ENCODE measurements around the gene CADM2. TPM values are rescaled to one million over a fixed set of nuclear protein-coding genes. Genes with fewer than 3 reads are reported as not detected.

The CADM2 gene
- total RNA-seq, 1 experiment from 2014 or later, result not detected

DNA sequence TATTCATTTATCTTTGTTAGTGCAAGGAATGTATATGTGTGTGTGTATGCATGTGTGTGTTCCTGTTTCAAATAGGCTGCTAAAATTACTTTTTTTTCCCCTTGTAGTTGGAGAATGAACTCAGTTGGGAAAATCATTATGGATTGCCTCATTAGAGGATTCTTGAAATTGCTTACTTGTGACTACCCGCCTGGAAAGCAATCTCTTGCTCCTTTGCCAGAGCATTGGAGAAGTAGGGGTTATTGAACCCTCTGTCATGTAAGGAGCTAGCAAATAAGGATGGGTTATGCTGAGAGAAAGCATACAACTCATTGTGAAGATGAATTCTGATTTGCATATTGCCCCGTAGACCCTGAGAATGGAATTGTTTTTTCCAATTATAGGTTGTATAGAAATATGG is 474.5 kb downstream of the CADM2 start:
- Mint-ChIP-seq H3K27me3 (ENCODE audit: insufficient read depth, unreplicated experiment) (peaks cover 56% of the 10 kb centered on the region), H3K4me3 (ENCODE audit: unreplicated experiment) (no peak overlapping the region), H3K4me1 (ENCODE audit: insufficient read depth, unreplicated experiment) (no peaks in the 10 kb centered on the region), H3K9me3 (ENCODE audit: unreplicated experiment) (no peaks in the 10 kb centered on the region), H3K36me3 (ENCODE audit: insufficient read depth, unreplicated experiment) (no peaks in the 10 kb centered on the region), H3K27ac (ENCODE audit: low read depth, unreplicated experiment) (no peak overlapping the region)
- ChIA-PET CTCF (no interaction called here), POLR2A (no interaction called here)
- intact Hi-C loops (cut with micrococcal nuclease), result no loop called here
- BruUV-seq (replicated peaks), result no TSS peak
- TF ChIP-seq, protein P1, sequence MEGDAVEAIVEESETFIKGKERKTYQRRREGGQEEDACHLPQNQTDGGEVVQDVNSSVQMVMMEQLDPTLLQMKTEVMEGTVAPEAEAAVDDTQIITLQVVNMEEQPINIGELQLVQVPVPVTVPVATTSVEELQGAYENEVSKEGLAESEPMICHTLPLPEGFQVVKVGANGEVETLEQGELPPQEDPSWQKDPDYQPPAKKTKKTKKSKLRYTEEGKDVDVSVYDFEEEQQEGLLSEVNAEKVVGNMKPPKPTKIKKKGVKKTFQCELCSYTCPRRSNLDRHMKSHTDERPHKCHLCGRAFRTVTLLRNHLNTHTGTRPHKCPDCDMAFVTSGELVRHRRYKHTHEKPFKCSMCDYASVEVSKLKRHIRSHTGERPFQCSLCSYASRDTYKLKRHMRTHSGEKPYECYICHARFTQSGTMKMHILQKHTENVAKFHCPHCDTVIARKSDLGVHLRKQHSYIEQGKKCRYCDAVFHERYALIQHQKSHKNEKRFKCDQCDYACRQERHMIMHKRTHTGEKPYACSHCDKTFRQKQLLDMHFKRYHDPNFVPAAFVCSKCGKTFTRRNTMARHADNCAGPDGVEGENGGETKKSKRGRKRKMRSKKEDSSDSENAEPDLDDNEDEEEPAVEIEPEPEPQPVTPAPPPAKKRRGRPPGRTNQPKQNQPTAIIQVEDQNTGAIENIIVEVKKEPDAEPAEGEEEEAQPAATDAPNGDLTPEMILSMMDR (IDR thresholded peaks at IDR 0.05; ENCODE audit: unreplicated experiment), result no peak
- no peak for DNase-seq (ENCODE audit: unreplicated experiment)

DNA sequence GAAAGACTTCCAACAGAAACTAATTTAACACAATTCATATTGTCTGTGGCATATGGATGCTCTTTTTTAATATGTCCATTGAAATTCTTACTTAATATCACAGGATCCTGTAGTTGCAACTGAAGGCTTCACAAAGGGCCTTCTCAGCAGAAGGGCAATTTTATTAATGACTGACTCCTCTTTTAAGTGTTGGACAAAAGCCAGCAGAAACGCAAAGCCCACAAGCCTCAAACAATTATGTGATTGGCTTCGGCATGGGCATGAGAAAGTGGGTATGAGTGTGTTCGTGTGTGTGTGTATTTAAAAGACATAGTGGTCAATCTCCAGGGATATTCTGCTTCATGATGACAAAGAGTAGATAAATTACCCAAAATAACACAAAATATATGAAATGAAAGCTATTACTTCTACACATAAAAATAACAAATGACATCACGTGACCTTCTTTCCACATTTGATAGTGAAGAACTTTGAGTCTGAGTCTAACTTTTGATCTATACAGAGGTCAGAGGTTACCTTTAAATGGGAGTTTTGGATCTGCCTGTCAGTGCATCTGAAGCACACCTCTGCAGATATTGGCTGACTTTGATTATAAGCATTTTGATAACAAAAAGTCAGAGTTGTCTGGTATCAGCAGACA is 496.9 kb downstream of the CADM2 start:
- TF ChIP-seq, protein P1 (IDR thresholded peaks at IDR 0.05; ENCODE audit: unreplicated experiment), result no peak
- Mint-ChIP-seq H3K4me1 (ENCODE audit: insufficient read depth, unreplicated experiment) (no peaks in the 10 kb centered on the region), H3K4me3 (ENCODE audit: unreplicated experiment) (no peak overlapping the region), H3K36me3 (ENCODE audit: insufficient read depth, unreplicated experiment) (no peaks in the 10 kb centered on the region), H3K27ac (ENCODE audit: low read depth, unreplicated experiment) (no peak overlapping the region), H3K9me3 (ENCODE audit: unreplicated experiment) (no peaks in the 10 kb centered on the region), H3K27me3 (ENCODE audit: insufficient read depth, unreplicated experiment) (peaks cover 57% of the 10 kb centered on the region)
- ChIA-PET CTCF (no interaction called here), POLR2A (no interaction called here)
- no peak for DNase-seq (ENCODE audit: unreplicated experiment)
- no TSS peak for BruUV-seq (replicated peaks)
- intact Hi-C loops (cut with micrococcal nuclease), result no loop called here

DNA sequence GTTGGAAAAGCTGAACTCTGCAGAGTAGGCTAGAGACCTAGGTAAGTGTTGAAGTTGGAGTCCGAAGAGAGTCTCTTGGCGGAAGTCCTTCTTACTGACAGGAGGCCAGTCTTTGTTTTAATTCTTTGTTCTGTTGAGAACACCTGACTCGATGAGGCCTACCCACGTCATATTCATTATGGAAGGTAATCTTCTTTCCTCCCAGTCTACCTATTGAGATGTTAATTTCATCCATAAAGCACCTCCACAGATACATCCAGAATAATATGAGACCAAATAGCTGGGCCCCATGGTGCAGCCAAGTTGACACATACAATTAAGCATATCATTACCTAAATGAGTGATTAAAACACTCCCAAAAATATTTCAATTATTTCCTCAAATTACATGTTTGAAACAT is 515.5 kb downstream of the CADM2 start:
- DNase-seq (ENCODE audit: unreplicated experiment), result no peak
- ChIA-PET POLR2A (no interaction called here), CTCF (no interaction called here)
- H3K27me3 Mint-ChIP-seq (ENCODE audit: insufficient read depth, unreplicated experiment), result peaks cover 62% of the 10 kb centered on the region
- TF ChIP-seq, protein P1 (IDR thresholded peaks at IDR 0.05; ENCODE audit: unreplicated experiment), result no peak
- intact Hi-C loops (cut with micrococcal nuclease), result no loop called here
- H3K27ac Mint-ChIP-seq (ENCODE audit: low read depth, unreplicated experiment), result no peak overlapping the region
- no peaks in the 10 kb centered on the region for H3K9me3 Mint-ChIP-seq (ENCODE audit: unreplicated experiment)
- H3K4me3 Mint-ChIP-seq (ENCODE audit: unreplicated experiment), result no peak overlapping the region
- no peaks in the 10 kb centered on the region for H3K36me3 Mint-ChIP-seq (ENCODE audit: insufficient read depth, unreplicated experiment)
- no TSS peak for BruUV-seq (replicated peaks)
- H3K4me1 Mint-ChIP-seq (ENCODE audit: insufficient read depth, unreplicated experiment), result no peaks in the 10 kb centered on the region

DNA sequence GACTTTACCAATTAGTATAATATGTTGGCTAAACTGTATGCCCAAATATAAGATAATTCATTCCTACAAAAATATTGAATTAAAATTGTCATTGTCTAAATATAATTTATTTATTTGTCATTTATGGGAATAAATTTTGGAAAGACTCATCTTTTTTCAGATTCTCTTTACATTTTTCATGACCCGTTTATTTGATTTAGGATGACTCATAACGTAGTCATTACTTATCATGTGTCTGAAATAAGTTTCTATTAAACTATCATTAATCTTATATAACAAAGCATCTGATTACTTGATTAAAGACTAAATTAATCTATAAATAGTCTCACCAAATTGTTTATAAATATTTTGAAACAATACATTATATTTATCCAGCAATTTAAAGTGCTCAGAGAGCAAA is 516.6 kb downstream of the CADM2 start:
- H3K27me3 Mint-ChIP-seq (ENCODE audit: insufficient read depth, unreplicated experiment), result peaks cover 62% of the 10 kb centered on the region
- DNase-seq (ENCODE audit: unreplicated experiment), result no peak
- no peaks in the 10 kb centered on the region for H3K9me3 Mint-ChIP-seq (ENCODE audit: unreplicated experiment)
- no TSS peak for BruUV-seq (replicated peaks)
- TF ChIP-seq, protein P1 (IDR thresholded peaks at IDR 0.05; ENCODE audit: unreplicated experiment), result no peak
- intact Hi-C loops (cut with micrococcal nuclease), result no loop called here
- H3K4me1 Mint-ChIP-seq (ENCODE audit: insufficient read depth, unreplicated experiment), result no peaks in the 10 kb centered on the region
- H3K4me3 Mint-ChIP-seq (ENCODE audit: unreplicated experiment), result no peak overlapping the region
- CTCF ChIA-PET, result no interaction called here
- H3K27ac Mint-ChIP-seq (ENCODE audit: low read depth, unreplicated experiment), result no peak overlapping the region
- no peaks in the 10 kb centered on the region for H3K36me3 Mint-ChIP-seq (ENCODE audit: insufficient read depth, unreplicated experiment)
- POLR2A ChIA-PET, result no interaction called here

Measured in MCF 10A (cell line).